HG03469 (cell line): ENCODE results near the gene HIP1.
"Not testable (repeated sequence)": the region's sequence is repeated elsewhere in the genome, so short reads cannot be mapped to it uniquely, and the experiment has no call there.

ENCODE experiments used
- ATAC-seq: cut with Tn5 transposase; IDR thresholded peaks from one replicate; pipeline ENCODE4 v1.9.1; 2021; ENCODE audit warnings: mild to moderate bottlenecking, moderate library complexity, moderate number of reproducible peaks; ENCODE audit not compliant: unreplicated experiment

Gene HIP1

GRCh38 chr7:75583255-75583654 is 155.5 kb downstream of the HIP1 start:
- ATAC-seq, result no peak

- ATAC-seq, result no peak
Measured at GRCh38 chr7:75579899-75580298, 158.8 kb downstream of the HIP1 start.

- ATAC-seq, result no peak
Measured at GRCh38 chr7:75578081-75578480, 160.7 kb downstream of the HIP1 start.

DNA sequence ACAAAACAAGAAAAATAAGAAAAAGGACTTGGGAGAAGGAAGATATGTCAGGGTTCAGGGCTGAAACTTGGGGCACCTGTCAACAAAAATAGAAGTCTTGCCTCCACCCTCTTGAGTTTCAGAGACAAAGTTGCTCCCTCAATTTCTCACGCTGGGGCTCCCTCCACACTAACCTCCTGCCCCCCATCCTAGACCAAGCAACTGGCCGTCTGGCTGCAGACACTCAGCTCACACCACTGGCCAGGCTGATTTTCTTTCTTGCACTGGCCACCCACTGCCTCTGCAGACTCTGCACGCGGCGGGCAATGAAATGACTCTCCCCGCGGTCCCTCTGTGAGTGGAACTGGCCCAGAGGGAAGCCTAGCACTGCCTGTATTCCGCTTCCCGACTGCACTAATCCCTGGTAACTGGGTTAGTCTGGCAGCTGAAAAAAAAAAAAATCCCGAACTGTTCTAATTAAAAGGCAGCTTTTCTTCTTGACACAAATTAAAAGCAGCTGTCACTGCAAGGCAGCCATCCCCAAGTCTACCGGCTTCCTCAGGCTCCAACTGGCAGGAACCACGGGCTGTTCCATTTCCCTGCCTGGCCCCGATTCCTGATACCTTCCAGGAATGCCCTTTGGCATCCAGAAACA is 163.1 kb downstream of the HIP1 start:
- ATAC-seq, result no peak

DNA sequence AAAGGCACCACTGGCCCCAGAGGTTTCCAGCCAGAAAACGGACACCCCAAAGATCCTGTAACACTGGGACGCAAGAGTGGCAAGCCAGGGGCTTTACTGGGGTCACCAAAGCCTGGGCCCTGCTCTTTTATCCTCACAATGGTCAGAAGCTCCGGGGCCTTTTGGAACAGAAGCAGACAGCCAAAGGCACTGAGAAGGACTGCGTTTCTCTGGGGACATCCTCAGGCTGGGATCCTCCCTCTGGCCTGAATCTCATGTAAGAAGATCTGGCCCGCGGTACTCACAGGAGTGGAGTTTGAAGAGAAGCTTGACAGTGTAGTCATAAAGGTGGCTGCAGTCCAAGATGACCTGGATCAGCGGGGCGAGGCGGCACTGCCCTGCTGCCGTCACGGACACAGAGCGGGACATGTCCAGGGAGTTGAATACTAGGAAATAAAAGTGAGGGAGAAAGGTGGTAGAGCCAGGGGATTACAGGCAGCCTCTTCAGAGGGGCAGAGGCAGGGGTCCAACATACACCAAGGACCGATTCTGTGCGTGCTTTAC is 165.2 kb downstream of the HIP1 start:
- ATAC-seq, result no peak

GRCh38 chr7:75572814-75573213 is 165.9 kb downstream of the HIP1 start:
- ATAC-seq, result no peak

DNA sequence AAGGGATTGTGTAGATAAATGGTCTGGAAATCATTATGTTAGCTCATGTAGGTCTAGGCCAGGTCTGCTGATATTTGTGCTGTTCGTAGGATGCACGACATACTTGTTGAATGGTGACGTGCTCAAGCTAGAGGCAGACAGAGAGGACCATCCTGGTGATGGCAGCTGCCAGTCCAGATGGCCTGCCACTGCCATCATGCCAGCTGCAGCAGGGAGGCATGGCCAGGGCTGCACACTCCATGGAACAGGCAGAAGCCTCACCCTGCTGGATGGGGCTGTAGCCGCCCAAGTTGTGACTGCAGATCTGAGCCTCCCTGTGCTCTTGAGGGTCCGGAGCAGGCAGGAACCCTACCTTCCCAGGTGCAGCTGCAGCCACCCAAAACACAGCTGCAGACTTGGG is 166.3 kb downstream of the HIP1 start:
- no peak for ATAC-seq

DNA sequence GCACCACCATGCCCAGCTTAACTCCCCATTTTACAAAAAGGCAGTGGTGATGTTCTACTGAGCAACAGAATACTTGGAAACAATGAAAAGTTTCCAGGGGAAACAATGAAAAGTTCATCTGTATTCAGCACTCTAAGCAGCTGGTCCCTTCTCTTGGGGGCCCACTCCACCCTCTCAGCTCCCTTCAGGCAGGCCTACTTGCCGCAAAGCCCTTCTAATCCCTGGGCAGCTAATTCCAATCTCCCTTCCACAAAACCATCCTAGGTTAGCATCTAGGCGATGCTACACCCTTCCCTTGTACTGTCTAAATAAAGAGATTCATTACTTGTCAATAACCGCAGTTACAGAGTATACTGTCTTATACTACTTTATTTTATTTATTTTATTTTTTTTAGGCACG is 167.5 kb downstream of the HIP1 start:
- no peak for ATAC-seq

- not testable (repeated sequence) for ATAC-seq
Measured at GRCh38 chr7:75569629-75570282, 169.0 kb downstream of the HIP1 start.

- no peak for ATAC-seq
Measured at GRCh38 chr7:75567948-75568595, 170.7 kb downstream of the HIP1 start.

GRCh38 chr7:75565132-75565837 is 173.5 kb downstream of the HIP1 start:
- ATAC-seq, result no peak

DNA sequence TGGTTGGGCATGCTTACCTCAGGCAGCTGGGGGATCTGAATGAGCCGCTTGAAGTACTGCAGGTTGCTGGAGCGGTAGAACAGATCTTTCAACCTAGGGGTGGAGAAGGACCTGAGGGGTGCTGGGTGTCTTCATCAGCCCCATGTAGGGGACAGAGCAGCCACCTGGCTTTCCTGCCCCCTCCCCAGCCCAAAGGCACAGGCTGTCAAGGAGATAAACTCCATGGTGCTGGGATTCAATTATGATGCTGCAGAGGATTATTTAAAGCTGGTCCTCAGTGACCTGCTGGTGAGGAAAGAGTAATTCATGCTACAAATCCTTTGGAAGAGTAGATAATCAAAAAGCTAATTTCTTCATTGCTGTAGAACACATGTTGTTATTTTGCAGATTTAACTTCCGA is 175.6 kb downstream of the HIP1 start:
- no peak for ATAC-seq

- ATAC-seq, result no peak
Measured at GRCh38 chr7:75559976-75560365, 178.8 kb downstream of the HIP1 start.

- ATAC-seq, result no peak
Measured at GRCh38 chr7:75559355-75559975, 179.3 kb downstream of the HIP1 start.

DNA sequence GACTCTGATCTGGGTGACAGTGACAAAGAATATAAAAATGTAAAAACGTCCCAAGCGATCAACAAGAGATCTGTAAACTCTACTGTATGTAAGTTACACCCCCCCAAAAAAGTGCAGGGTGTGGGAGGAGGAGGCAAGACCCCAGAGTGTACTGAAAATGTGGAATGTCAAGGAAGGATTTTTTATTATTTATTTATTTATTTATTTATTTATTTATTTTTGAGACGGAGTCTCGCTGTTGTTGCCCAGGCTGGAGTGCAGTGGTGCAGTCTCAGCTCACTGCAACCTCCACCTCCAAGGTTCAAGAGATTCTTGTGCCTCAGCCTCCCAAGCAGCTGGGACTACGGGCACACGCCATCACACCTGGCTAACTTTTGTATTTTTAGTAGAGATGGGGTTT is 181.9 kb downstream of the HIP1 start:
- ATAC-seq, result not testable (repeated sequence)

DNA sequence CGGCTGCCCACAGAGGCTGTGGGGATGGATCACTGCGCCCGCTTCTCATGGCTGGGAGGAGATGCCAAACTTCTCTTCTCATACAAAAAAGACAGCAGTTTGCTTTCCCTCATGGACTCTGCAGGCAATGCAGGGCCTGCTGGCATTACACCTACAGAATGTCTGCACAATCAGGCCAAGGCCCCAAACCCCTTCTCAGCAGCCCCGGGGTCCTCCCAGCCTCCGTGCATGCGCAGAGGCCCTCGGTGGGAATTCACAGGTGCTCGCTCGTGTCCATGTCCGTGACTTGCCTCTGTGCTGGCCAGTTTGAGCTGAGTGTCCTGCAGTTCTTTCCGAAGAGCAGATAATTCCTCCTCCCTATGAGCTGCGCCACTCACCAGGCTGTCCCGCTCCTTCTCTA is 183.0 kb downstream of the HIP1 start:
- no peak for ATAC-seq

- ATAC-seq, result no peak
Measured at GRCh38 chr7:75546237-75547015, 192.3 kb downstream of the HIP1 start.

DNA sequence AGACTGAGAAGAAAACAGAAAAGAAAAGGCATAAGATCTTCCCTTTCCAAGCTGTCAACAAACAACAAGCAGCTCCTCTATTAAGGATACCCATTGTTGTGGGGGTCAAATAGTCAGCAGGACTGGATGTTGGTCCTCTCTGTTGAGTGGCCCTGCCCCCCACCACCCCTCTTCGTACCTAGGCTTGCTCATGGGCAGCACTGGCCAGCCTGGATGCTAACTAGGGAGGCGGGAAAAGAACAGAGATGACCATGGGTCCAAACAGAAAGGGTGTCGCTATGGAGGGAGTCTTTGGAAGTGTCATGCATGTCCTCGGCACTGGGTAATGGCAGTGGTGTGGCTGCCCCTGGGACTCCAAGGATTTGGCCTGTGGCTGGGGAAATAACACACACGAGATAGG is 201.0 kb downstream of the HIP1 start:
- ATAC-seq, result no peak

- no peak for ATAC-seq
Measured at GRCh38 chr7:75536940-75537538, 201.7 kb downstream of the HIP1 start.

GRCh38 chr7:75536491-75536890 is 202.2 kb downstream of the HIP1 start:
- ATAC-seq, result no peak
